A172 (cell line): ENCODE data around the gene GLB1L2. TPM values are rescaled to one million over a fixed set of nuclear protein-coding genes. Genes with fewer than 3 reads are reported as not detected.
"Not testable (repeated sequence)": the region's sequence is repeated elsewhere in the genome, so short reads cannot be mapped to it uniquely, and the experiment has no call there.

ENCODE experiments used
- DNase-seq: peaks from one replicate; pipeline ENCODE4 v3.0.0-alpha.2; 2015; ENCODE audit warnings: low spot score
- total RNA-seq: library from RNA; depleted of rRNA; stranded (reverse); fragments of >200 nt; shearing (Covaris generic); gene quantifications from 2 replicates; pipeline ENCODE4 v1.2.3, GENCODE V29; 2014; rRNA removed

The GLB1L2 gene
- total RNA-seq = 4.7 and 6.0 TPM in 2 replicates

- peak; percentile 4 for DNase-seq
Observed at GRCh38 chr11:134331354-134332188, at the start of gene GLB1L2. Gene GLB1L2, plus strand, starts transcription at chr11:134331988. Its CDS starts 74 bp downstream, at chr11:134332062.

- no peak for DNase-seq
Observed at GRCh38 chr11:134282121-134283045, 49.4 kb upstream of the GLB1L2 start.

- DNase-seq = no peak
Observed at GRCh38 chr11:134283461-134284230, 48.1 kb upstream of the GLB1L2 start.

GRCh38 chr11:134284349-134284748 is 47.4 kb upstream of the GLB1L2 start:
- DNase-seq = not testable (repeated sequence)

GRCh38 chr11:134287561-134287960 is 44.2 kb upstream of the GLB1L2 start:
- no peak for DNase-seq

- DNase-seq = no peak
Observed at GRCh38 chr11:134288486-134288885, 43.3 kb upstream of the GLB1L2 start.

GRCh38 chr11:134289167-134289566 is 42.6 kb upstream of the GLB1L2 start:
- DNase-seq = no peak

- no peak for DNase-seq
Observed at GRCh38 chr11:134289789-134290188, 42.0 kb upstream of the GLB1L2 start.

- DNase-seq = no peak
Observed at GRCh38 chr11:134290646-134291045, 41.1 kb upstream of the GLB1L2 start.

GRCh38 chr11:134291196-134291595 is 40.6 kb upstream of the GLB1L2 start:
- DNase-seq = no peak

GRCh38 chr11:134292661-134293060 is 39.1 kb upstream of the GLB1L2 start:
- DNase-seq = no peak

- no peak for DNase-seq
Observed at GRCh38 chr11:134293119-134294113, 38.4 kb upstream of the GLB1L2 start.

- DNase-seq = no peak
Observed at GRCh38 chr11:134294664-134295063, 37.1 kb upstream of the GLB1L2 start.

GRCh38 chr11:134312223-134312622 is 19.6 kb upstream of the GLB1L2 start:
- DNase-seq = no peak

- no peak for DNase-seq
Observed at GRCh38 chr11:134312807-134313206, 19.0 kb upstream of the GLB1L2 start.

- no peak for DNase-seq
Observed at GRCh38 chr11:134313379-134313778, 18.4 kb upstream of the GLB1L2 start.

GRCh38 chr11:134313821-134314607 is 17.8 kb upstream of the GLB1L2 start:
- no peak for DNase-seq

- no peak for DNase-seq
Observed at GRCh38 chr11:134317103-134317502, 14.7 kb upstream of the GLB1L2 start.

GRCh38 chr11:134321373-134321772 is 10.4 kb upstream of the GLB1L2 start:
- DNase-seq = not testable (repeated sequence)

GRCh38 chr11:134322553-134322952 is 9.2 kb upstream of the GLB1L2 start:
- DNase-seq = no peak
